ENCODE results near the gene WNK1.

- no peak for TF ChIP-seq EZH2phosphoT487 (IDR thresholded peaks at IDR 0.05; ENCODE audit: insufficient read depth, low read depth)
- no peak for TF ChIP-seq EZH2 (IDR thresholded peaks at IDR 0.05; ENCODE audit: insufficient read depth, poor library complexity, severe bottlenecking)
These were observed 141.8 kb downstream of the WNK1 start for GRCh38 chr12:894226-894625.
